HEK293 (cell line): ENCODE data around the gene TPO.

Source experiments
- ZNF175 ChIP-seq: fragments of 450-650 bp; formaldehyde crosslinking; IDR thresholded peaks from 2 replicates; pipeline ENCODE4 v1.5.1; 2016; ENCODE audit warnings: missing biosample characterization, missing genetic modification characterization
- ZNF311 ChIP-seq: fragments of 450-650 bp; formaldehyde crosslinking; IDR thresholded peaks from 2 replicates; pipeline ENCODE4 v1.5.1; 2017; ENCODE audit warnings: missing biosample characterization, missing genetic modification characterization, borderline replicate concordance

- TF ChIP-seq ZNF311 (tag by site-specific recombination), result no peak
- TF ChIP-seq ZNF175, result no peak
Observed at GRCh38 chr2:1488851-1489250, 75.6 kb downstream of the TPO start.
